HG02884 (cell line): ENCODE results near the gene EPAS1.

ENCODE experiments used
- ATAC-seq: cut with Tn5 transposase; IDR thresholded peaks from one replicate; pipeline ENCODE4 v1.9.1; 2021; ENCODE audit warnings: mild to moderate bottlenecking, moderate library complexity; ENCODE audit not compliant: unreplicated experiment

EPAS1 gene

DNA sequence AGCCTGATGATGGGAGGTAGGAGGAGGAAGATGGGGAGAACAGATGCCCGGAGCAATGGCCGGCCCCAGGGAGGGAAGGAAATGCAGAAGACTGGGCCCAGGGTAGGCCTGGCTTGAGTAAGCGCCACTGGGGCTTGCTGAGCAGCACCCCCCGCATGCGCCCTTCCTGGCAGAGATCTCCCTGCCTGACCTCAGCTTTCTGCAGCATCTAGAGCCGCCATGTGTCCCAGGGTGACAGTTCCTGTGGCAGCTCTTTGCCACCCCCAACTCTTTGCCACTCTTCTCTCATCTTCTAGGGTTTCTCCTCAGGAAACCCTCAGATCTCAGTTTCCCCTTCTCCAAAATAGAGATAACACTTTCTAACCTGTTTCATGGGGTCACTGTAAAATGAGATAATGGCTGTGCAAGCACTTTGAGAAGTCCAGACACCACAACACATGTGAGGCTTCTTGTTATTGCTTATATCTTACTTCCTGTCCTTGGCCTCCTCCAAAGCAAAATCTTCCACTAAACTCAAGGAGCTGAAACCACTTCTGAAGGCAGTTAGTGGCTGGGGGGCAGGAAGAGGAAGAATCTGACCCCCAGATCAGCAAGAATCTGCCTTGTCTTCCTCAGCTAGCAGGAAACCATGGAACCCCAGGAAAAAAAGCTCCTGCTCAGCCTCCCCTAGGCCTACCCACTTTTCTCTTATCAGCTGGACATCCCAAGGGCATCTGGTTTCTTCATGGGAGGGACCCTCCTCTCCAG is 64.9 kb downstream of the EPAS1 start:
- no peak for ATAC-seq

DNA sequence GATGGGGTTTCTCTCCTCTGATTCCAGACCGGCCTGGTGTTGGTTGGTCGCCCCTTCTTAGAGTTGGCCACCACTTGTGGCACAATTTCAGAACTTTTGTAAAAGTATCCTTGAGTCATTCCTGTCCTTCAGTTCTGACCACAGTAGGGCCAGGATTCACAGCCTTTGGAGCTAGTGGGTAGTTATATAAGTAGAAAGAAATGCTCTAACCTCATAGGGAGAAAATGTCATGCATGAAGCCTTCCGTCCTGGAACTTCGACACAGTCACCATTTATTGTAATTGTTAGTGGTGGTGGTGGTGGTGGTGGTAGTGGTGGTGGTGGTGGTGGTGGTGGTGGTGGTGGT is 65.4 kb downstream of the EPAS1 start:
- ATAC-seq: no peak

DNA sequence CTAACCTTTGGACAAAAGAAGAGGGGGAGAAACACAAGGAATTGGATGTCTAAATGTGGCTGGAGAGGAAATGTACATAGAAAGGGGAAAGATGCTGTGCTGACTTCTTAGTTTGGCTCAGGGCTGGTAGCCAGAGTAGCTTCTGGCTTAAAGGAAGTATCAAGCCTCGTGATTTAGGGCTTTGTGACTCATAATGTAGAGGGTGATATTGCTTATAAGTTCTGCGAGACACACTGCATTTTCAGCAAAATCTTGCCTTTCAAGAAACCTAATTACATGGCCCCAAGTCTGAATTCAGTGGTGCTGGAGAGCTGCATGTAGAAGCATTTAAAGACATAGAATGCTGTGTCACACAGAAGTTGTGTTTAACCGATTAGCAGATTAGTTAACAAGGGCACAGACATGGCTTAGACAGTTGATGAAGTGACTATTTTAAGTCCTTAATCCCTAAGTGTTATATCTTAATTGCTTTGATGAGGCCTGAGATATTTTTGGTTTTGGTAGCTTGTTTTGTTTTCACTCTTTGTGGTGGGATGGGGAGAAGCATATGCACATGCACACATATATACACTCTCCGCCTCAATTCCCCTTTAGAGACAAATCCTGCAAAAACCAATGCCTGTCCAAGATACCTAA is 66.4 kb downstream of the EPAS1 start:
- ATAC-seq: no peak

DNA sequence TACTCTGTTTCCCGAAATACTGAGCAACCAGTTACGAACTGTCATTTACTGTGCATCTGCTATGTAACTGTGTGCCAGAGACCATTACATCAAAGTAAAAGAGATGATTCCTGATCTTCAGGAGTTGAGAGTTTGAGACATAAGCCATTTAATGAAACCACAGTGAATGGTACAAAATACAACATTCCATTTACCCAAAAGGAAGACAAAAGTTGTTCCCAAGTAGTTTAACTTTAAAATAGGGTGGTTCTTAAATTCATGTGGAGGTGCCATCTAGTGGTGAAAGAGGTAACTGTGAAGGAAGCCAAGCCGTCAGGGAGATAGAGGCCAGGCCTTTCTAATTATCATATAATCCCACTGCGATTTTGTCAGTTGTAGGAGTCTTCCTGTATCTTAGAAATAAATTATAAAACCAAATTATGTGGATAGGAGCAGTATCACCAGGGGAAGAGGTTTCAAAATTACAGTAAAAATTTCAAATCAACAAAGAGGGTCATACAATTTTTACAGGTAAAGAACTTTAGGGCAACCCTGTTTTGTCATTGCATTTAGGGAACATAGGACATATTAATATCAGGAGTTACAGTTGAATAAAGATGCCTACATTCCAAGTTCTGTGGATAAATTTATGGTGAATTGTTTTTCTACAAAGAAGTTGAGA is 67.7 kb downstream of the EPAS1 start:
- ATAC-seq: no peak

DNA sequence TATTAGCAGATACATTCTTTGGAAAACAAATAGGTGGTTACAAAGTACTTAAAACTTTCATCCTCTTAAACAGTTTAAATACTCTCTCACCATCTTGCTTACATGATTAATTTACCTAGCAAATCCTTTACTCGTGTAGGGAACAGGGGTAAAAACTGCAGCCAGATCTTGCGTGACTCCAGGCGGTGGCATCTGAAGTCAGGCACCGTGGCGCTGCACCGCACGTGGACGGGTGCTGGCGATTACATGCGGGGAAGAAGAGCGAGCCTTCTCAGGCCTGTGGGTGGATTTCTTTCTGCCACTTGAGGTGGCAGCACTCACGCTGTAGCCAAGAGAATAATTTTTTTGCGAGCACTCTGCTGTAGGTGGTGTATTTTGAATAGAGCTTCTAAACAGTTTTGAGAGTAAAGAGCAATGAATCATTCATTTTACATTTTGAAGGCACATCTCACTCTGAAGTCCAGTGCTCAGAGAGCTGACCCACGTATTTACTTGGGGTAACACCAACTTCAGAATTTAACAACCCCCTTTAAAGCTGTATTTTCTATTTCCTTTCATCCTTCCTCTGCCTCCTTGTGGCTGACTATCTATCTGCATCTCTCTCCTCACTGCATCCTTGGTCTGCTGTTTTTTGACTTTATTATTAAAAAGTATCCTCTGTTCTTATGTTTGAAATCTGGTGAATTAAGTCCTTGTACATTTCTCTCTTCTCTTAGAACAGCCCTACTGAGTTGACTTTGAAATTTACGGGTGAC is 68.9 kb downstream of the EPAS1 start:
- no peak for ATAC-seq

DNA sequence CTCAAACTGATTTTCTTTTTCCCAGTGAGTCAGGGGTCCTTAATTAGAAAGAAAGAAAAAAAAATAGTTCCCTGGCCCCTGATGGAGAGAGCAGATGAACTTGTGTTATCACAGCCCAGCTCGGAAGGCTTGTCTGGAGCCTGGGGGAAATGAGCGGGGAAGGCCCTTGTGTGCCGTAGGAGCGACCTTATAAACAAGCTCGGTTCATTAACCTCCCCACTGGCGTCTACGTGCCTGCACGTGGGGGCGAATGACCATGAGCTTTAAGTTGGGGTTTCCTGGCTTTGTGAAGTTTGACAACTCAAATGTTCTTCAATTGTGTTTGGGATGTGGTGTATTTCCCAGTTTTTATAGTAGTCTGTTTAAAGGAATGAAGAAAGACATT is 69.5 kb downstream of the EPAS1 start:
- ATAC-seq: no peak

DNA sequence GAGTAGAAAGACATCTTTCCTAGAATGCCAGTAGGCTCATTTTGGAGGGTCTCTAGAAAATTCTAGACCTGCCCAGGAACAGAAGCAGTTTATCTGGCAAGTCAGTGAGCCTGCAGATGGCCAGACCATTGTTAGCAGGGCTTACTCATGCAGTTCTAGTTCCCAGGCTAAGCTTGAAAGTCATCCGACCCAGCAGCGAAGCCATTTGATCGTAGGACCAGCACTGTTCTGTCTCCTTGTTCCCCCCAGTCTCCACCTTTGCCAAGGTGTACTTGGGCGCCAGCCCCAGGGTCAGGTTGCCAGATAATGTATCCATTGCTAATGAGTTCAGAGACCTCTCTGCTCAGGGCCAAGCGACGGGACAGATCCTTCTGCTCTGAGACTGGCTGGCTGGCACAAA is 70.1 kb downstream of the EPAS1 start:
- no peak for ATAC-seq

DNA sequence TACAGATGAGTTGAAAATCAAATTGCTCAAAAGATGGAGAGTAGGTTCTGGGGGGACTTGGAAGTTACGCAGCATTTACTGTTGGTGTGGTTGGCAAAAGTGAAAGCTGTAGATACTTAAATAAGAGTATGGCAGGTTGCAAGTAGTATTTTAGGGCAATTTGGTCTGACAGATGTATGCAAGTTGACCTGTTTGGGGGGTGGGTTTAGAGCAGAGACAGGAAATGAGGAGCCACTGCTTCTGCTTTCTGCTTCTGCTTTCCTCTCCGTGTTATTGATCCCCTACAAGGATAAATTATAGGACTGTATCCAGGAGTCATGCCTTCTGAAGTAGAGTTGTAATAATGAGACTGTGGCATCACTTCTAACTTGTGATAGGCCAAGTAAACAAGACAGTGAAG is 71.2 kb downstream of the EPAS1 start:
- no peak for ATAC-seq

- ATAC-seq: no peak
These were observed 72.6 kb downstream of the EPAS1 start for GRCh38 chr2:46369783-46370182.

GRCh38 chr2:46371854-46372253 is 74.6 kb downstream of the EPAS1 start:
- ATAC-seq: no peak

DNA sequence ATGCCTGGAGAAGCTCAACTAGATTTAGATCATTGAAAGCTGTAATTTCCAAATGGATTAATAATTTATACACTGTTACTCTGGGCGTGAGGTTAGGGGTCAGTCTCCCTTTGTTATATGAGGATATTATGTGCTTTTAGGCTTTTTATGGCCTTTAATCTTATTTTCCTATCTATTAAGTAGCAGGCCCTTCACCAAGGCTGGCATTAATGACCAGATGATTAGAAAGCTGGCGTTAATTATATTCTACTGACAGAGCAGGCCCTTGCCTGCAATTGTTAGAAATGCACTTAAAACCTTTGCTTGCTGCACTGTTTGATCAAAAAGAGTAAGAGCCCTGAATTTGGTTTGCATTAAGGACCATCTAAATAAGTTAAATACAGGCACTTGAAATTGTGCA is 75.3 kb downstream of the EPAS1 start:
- no peak for ATAC-seq

DNA sequence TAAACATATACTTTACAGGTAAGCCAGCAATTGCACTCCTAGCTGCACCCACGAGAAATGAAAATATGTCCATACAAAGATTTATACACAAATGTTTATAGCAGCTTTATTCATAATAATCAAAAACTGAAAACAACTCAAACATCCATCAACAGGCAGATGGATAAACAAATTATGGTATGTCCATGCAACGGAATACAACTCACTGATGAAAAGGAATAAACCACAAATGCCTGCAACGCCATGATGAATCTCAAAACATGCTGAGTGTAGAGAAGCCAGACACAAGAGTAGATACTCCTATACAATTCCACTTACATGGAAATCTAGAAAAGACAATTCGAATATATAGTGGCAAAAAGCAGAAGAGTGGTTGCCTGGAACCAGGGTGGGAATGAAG is 76.0 kb downstream of the EPAS1 start:
- ATAC-seq: no peak

- no peak for ATAC-seq
These were observed 78.4 kb downstream of the EPAS1 start for GRCh38 chr2:46375566-46376125.

GRCh38 chr2:46376586-46376985 is 79.4 kb downstream of the EPAS1 start:
- no peak for ATAC-seq

- ATAC-seq: no peak
These were observed 79.9 kb downstream of the EPAS1 start for GRCh38 chr2:46377101-46377581.

DNA sequence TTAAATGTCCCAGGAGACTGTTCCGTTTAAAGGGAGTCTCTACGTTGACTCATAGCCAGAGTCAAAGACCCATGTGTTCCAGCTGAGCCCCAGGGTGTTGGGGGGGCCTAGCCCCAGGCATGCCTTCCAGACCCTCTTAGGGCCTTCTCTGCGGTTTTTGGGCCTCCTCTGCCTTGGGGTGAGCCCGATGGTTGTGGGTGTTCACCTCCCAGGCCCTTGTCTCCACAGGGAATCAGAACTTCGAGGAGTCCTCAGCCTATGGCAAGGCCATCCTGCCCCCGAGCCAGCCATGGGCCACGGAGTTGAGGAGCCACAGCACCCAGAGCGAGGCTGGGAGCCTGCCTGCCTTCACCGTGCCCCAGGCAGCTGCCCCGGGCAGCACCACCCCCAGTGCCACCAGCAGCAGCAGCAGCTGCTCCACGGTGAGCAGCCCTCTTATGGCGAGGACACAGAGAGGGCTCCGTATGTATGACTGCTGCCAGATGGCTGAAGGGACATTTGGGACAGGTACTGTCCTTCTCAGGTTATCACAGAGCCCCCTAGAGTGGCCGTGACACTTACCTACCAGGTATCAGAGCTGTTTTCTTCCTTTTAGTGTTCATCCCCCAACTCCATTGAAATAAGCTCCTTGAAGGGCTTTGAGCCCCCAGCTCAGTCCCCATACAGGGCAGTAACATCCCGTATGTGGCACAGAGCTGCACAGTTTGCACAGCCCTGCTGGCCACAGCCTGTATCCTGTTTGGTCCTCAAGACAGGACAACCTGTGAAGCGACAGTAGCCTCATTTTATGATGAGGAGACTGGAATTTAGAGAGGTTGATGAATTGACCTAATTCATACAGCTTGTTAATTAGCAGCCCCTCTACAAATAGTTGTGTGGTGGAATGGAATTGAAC is 80.7 kb downstream of the EPAS1 start:
- no peak for ATAC-seq

DNA sequence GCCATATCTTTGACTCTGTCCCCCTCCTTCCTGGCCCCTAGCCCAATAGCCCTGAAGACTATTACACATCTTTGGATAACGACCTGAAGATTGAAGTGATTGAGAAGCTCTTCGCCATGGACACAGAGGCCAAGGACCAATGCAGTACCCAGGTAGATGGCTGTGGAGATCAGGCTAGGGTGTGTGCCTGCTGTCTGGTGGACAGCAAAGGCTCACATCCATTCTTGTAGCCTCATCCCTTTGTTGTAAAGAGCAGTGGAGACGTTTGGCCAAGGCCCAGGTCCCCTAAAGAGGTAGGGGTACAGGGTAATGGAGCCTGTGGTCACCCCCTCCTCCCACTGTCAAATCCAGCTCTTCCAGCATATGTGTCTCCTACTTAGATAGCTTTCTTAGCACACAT is 81.4 kb downstream of the EPAS1 start:
- ATAC-seq: no peak

DNA sequence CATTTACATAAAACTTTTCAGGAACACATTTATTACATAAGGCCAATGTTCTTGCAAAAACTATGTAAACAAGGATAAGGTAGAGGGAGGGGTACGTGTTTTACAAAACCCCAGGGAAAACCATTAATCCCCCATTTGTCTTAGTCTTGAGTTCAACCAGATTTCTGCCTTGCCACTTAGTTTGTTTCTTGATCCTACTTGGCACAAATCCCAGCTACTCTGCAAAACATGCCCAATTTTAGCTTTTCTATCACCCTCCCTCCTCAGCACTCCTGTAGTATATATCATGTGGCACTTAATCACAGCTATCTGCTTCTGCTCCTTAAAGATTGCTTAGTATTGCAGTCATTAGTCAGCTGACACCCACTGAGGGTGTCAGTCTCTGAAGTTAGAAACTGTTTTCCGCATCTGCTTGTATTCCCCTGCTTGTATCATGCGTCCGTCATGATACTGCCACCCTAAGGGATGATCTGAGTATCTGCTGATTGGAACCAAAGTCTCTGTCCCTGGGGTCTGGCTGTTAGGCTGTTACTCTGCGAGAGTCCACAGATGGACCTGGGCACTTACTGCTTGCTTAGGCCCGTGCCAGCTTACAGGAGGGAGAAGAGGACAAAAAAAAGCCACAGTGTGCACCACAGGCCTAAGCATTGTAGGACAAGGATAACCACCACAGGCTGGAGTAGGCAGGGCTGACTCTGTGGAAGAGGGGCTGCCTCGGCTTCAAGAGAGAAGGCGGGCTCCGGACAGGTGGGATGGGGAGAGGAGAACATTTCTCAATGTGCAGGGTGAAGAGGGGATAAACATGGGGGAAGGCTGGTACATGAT is 82.2 kb downstream of the EPAS1 start:
- no peak for ATAC-seq
